LNCaP clone FGC (cell line): ENCODE results near the gene CPTP.
A peak's percentile ranks its signal among the peaks of the same experiment; 100 is the strongest.

ENCODE experiments used
- DNase-seq: peaks from one replicate; pipeline ENCODE4 v3.0.0-alpha.2; 2011; ENCODE audit warnings: low read depth
- H3K4me3 ChIP-seq: 2 replicates; pipeline ENCODE4 v1.5.1; 2011; ENCODE audit warnings: mild to moderate bottlenecking, low read depth, low read length, control low read depth
- TF ChIP-seq, protein P1 (sequence below): IDR thresholded peaks from 2 replicates; pipeline ENCODE4 v1.5.1; 2012; ENCODE audit warnings: mild to moderate bottlenecking; ENCODE audit not compliant: control insufficient read depth, insufficient read depth; ENCODE audit errors: extremely low read depth

The CPTP gene

DNA sequence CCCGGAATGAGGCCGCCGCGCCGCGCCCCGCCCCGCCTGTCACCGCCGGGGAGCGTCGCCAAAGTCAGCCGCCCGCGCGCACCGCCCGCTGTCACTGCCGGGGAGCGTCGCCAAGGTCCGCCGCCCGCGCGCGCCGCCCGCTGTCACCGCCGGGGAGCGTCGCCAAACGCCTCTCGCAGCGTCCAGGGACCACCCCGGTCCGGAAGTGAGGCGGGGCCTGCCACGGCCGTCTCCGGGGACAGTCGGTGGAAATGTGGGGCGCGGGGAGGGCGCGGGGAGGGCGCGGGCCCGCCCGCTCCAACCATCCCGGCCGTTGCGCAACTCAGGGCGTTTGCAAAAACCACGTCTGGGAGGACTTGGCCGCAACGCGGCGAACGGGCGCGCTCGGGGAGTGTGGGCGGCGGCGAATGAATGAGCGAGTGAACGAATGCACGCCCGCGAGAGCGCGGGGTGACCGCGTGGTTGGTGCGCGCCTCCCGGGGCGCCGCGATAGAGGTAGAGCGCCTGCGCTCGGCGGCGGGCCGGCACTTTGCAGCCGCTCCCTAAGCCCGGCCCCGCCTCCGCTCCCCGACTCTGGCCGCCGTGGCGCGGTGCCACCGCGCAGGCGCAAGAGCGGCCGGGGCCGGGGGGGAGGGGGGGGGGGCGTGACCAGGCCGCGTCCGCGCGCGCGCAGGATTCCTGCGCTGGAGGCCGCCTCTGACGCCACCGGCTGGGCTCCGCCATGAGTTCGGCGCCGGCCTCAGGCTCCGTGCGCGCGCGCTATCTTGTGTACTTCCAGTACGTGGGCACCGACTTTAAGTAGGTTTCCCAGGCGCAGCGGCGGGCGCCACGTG is 16.5 kb upstream of the CPTP start, which contains the start of the genes ACAP3 and PUSL1:
Gene ACAP3, minus strand, starts transcription at position 8 of the 833 bp plus-strand sequence. CDS start 115 bp downstream, outside the sequence.
Gene PUSL1, plus strand, starts transcription at position 675 of the 833 bp plus-strand sequence. Its CDS starts 47 bp downstream, at position 722.
- TF ChIP-seq, protein P1, sequence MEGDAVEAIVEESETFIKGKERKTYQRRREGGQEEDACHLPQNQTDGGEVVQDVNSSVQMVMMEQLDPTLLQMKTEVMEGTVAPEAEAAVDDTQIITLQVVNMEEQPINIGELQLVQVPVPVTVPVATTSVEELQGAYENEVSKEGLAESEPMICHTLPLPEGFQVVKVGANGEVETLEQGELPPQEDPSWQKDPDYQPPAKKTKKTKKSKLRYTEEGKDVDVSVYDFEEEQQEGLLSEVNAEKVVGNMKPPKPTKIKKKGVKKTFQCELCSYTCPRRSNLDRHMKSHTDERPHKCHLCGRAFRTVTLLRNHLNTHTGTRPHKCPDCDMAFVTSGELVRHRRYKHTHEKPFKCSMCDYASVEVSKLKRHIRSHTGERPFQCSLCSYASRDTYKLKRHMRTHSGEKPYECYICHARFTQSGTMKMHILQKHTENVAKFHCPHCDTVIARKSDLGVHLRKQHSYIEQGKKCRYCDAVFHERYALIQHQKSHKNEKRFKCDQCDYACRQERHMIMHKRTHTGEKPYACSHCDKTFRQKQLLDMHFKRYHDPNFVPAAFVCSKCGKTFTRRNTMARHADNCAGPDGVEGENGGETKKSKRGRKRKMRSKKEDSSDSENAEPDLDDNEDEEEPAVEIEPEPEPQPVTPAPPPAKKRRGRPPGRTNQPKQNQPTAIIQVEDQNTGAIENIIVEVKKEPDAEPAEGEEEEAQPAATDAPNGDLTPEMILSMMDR = no peak
- H3K4me3 ChIP-seq = peak within 1 kb of the TSS; percentile 66
- DNase-seq = peak; percentile 63

- H3K4me3 ChIP-seq = peak overlapping the region; percentile 66
- no peak for DNase-seq
- TF ChIP-seq, protein P1 = no peak
Observed at GRCh38 chr1:1308756-1309250, 15.8 kb upstream of the CPTP start.

DNA sequence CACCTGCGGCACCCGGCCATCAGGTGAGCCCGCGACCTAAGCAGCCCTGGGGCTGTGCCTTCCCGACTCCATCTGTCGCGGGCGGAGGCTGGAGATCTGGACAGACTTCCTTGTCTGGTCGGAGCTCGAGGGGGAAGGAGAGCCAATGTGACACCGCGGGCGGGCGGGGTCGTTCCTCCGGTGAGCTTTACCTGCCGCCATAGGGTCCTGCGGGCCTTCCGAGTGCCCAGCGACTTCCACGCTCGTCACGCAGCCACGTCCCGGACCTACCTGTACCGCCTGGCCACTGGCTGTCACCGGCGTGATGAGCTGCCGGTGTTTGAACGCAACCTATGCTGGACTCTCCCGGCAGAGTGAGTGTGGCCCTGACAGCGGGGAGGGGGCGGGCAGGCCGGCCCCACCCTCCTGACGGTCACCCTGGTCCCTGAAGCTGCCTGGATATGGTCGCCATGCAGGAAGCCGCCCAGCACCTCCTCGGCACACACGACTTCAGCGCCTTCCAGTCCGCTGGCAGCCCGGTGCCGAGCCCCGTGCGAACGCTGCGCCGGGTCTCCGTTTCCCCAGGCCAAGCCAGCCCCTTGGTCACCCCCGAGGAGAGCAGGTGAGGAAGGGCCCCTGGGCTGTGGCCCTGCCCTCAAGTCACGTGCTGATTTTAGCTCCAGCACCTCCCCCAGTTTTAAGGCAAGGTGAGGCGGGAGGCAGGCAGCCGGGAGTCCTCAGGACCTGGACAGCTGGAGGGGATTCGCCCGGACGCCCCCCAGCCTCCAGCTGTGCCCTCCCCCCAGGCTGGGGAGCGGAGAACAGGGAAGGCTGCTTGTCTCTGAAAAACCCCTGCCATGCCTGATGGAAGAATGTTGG is 15.1 kb upstream of the CPTP start:
- no peak for DNase-seq
- H3K4me3 ChIP-seq = peak overlapping the region; percentile 66

GRCh38 chr1:1310109-1310385 is 14.6 kb upstream of the CPTP start:
- DNase-seq = no peak
- peak overlapping the region; percentile 66 for H3K4me3 ChIP-seq
- TF ChIP-seq, protein P1 = no peak

More for the DNA sequence above, 15.1 kb upstream of the CPTP start:
- TF ChIP-seq, protein P1 = no peak

- DNase-seq = no peak
- no peak overlapping the region for H3K4me3 ChIP-seq
- TF ChIP-seq, protein P1 = no peak
Observed at GRCh38 chr1:1310476-1311053, 14.0 kb upstream of the CPTP start.

- DNase-seq = no peak
- no peak overlapping the region for H3K4me3 ChIP-seq
- TF ChIP-seq, protein P1 = no peak
Observed at GRCh38 chr1:1311107-1312104, 13.2 kb upstream of the CPTP start.
